H54 (cell line): ENCODE results near the gene P4HA3.

Source experiments
- DNase-seq: peaks from one replicate; pipeline ENCODE4 v3.0.0; 2011; ENCODE audit warnings: low spot score, mixed read lengths; ENCODE audit not compliant: insufficient read length
- FAIRE-seq: peaks from 3 replicates; lab custom pipeline; 2011; peaks lifted over from hg19 to GRCh38; lab: Jason Lieb, UNC
- POLR2A ChIP-seq: IDR thresholded peaks from 2 replicates; pipeline ENCODE4 v1.6.1; 2011; ENCODE audit warnings: low read depth, mild to moderate bottlenecking, low read length

P4HA3 gene

GRCh38 chr11:74288911-74289310 lies 22.5 kb downstream of the P4HA3 start:
- FAIRE-seq = no peak
- TF ChIP-seq POLR2A = no peak

GRCh38 chr11:74288161-74288560 lies 23.3 kb downstream of the P4HA3 start:
- no peak for TF ChIP-seq POLR2A
- peak; percentile 57 for DNase-seq
- FAIRE-seq = peak; percentile 87

More at GRCh38 chr11:74288911-74289310, 22.5 kb downstream of the P4HA3 start:
- DNase-seq = no peak

GRCh38 chr11:74284466-74284865 lies 27.0 kb downstream of the P4HA3 start:
- no peak for FAIRE-seq
- TF ChIP-seq POLR2A = no peak

GRCh38 chr11:74283580-74284180 lies 27.8 kb downstream of the P4HA3 start:
- no peak for DNase-seq
- FAIRE-seq = no peak
- TF ChIP-seq POLR2A = no peak

More at GRCh38 chr11:74284466-74284865, 27.0 kb downstream of the P4HA3 start:
- DNase-seq = no peak

GRCh38 chr11:74282914-74283371 lies 28.5 kb downstream of the P4HA3 start:
- DNase-seq = no peak
- no peak for TF ChIP-seq POLR2A
- FAIRE-seq = no peak

- DNase-seq (no peak), FAIRE-seq (no peak)
- TF ChIP-seq POLR2A = no peak
Observed at GRCh38 chr11:74282421-74282820, 29.0 kb downstream of the P4HA3 start.

- DNase-seq (no peak), FAIRE-seq (no peak)
- no peak for TF ChIP-seq POLR2A
Observed at GRCh38 chr11:74280494-74280893, 30.9 kb downstream of the P4HA3 start.

- TF ChIP-seq POLR2A = no peak
- FAIRE-seq = no peak
- no peak for DNase-seq
Observed at GRCh38 chr11:74279256-74279655, 32.2 kb downstream of the P4HA3 start.

- no peak for FAIRE-seq
- no peak for TF ChIP-seq POLR2A
- peak; percentile 32 for DNase-seq
Observed at GRCh38 chr11:74278721-74279161, 32.7 kb downstream of the P4HA3 start.

GRCh38 chr11:74278103-74278502 lies 33.3 kb downstream of the P4HA3 start:
- no peak for TF ChIP-seq POLR2A
- FAIRE-seq (no peak), DNase-seq (no peak)

GRCh38 chr11:74276581-74276980 lies 34.9 kb downstream of the P4HA3 start:
- TF ChIP-seq POLR2A = no peak
- no peak for DNase-seq
- FAIRE-seq = no peak

- no peak for TF ChIP-seq POLR2A
- FAIRE-seq (no peak), DNase-seq (no peak)
Observed at GRCh38 chr11:74272276-74272675, 39.2 kb downstream of the P4HA3 start.

GRCh38 chr11:74269161-74269811 lies 42.2 kb downstream of the P4HA3 start:
- TF ChIP-seq POLR2A = no peak
- DNase-seq = no peak
- FAIRE-seq = no peak

GRCh38 chr11:74268456-74268855 lies 43.0 kb downstream of the P4HA3 start:
- no peak for DNase-seq
- no peak for FAIRE-seq
- TF ChIP-seq POLR2A = no peak

- no peak for FAIRE-seq
- no peak for TF ChIP-seq POLR2A
Observed at GRCh38 chr11:74267014-74267413, 44.4 kb downstream of the P4HA3 start.

More at GRCh38 chr11:74267014-74267413, 44.4 kb downstream of the P4HA3 start:
- no peak for DNase-seq
